Stimulated activated CD4-positive, alpha-beta T cell treated with anti-CD3 and anti-CD28 coated beads, Interleukin-4, amount 100 ng/mL, for 1 hour (primary cell): Measurements from ENCODE around the gene GCK.
"Not testable (repeated sequence)": the region's sequence is repeated elsewhere in the genome, so short reads cannot be mapped to it uniquely, and the experiment has no call there.

Experiments used
- DNase-seq: peaks from one replicate; pipeline ENCODE4 v3.0.0-alpha.2; 2020

GCK gene

DNA sequence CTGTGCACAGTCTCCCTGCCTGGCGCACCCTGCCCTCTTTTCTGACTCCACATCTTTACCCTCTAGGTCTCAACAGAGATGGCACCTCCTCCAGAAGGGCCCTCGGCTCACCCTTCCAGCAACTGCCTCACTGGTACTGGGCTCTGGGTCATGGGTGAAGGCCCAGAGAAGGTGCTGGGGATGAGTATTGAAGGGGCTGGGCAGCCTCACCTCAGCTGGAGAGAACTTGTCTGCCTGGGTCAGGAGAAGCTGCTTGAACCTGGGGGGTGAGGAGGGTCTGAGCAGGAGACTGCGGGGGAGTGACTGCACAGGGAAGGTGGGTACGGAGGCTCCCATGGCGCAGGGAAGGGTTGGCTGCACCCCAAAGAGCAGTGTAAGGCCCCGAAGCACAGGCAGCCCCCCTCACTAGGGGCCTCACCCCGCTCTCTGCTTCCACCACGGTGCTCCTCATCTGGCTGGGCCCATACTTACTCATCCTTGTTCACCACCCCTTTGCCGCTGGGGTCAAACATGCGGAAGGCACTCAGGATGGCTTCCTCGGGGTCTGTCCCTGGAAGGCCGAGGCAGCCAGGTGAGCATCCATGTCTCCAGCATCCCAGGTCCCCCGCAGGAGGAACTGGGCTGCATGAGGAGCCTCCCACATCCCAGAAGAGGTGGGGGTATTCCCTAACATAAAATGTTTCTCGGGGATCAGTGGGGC lies 49.8 kb downstream of the GCK start:
- DNase-seq = no peak

DNA sequence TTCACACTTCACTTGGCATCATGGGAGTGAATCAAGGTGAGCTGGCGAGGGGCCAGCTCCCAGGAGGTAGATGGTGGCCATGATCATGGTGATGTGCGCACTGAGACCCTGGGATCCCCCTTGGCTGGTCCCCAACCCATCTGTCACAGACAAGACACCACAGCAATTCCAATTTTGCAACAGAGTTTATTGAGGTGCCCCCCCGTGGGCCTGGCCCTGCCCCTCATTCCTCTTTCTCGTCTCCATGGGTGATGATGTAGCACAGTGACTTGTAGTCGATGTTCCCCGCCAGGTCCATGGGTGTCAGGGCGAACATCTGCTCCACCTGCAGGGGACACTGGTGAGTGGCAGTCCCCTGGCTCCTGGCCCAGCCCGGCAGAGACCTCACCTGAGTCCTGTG lies 50.5 kb downstream of the GCK start:
- DNase-seq = no peak

DNA sequence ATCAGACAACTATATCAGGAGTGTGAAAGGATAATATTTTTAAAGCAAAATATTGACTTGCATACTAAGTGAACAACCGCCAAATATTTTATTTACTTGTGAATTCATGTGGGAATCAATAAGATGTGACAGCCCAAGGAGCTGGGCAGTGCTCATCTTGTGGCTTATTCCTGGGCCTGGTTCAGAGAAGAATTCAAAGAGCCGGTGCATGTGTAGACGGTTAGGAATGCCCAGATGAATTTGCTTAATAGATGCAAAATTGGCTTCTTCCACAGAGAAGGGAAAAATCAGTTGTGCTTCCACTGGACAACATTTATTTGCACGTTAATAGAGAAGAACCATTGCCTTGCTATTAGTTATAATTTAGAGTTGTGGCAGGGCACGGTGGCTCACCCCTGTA lies 52.5 kb downstream of the GCK start:
- no peak for DNase-seq

DNA sequence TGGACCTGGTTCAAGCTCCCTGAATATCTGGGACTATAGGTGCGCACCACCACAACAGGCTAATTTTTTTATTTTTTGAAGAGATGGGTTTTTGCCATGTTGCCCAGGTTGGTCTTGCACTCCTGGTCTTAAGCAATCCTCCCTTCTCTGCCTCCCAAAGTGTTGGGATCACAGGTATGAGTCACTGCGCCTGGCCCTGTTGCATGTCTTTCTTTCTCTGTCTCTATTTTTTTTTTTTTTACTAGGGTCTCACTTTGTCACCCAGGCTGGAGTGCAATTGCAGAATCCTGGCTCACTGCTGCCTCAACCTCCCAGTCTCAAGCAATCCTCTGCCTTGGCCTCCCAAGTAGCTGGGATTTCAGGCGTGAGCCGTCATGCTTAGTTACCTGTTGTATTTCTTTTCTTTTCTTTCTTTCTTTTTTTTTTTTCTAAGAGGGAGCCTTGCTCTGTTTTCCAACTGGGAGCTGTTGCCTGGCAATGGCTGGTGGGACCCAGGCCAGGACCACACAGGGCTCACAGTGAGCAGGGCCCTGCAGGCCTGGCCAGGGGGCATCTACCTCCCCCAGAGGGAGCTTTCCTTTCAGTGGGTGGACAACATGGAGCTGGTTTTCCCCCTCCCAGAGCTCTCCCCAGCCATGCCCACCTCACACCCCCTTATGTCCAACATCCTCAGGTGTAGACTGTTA lies 54.2 kb downstream of the GCK start:
- DNase-seq = no peak

DNA sequence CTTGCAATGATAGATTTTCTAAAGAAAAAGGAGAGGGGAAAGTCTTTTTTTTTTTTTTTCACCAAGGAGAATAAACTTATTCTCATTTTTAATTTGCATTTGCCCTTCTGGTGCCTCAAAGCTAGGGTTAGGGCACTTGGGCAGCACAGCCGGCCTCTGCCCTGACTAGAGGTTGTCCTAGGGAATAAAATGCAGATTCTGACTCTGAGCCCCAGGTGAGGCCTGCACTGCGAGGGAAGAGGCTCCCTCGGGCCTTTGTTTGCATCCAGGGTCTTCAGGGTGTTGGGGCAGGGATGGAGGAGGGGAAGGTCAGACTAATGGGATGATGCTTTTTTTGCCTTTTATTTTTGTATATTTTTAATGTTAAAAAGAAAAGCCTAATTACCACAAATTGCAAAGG lies 55.9 kb downstream of the GCK start:
- DNase-seq = no peak

DNA sequence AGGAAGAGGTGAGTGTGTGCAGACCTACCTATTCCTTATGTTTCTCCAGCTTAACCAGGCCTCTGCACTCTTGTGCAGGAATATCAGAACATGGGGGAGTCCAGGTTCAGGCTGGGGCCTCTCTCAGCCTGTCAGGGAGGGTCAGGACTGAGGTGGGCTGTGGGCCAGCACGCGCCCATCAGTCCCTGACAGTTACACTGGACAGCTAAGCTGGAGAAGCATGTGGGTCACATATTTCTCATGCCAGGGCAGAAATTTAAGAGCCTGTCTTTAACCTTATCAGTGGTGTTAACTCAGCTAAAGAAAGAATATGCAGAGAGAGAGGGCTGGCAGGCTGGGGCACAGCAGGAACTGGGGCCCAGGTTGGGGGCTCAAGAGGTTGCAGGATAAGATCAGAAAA lies 57.2 kb downstream of the GCK start:
- DNase-seq = no peak

DNA sequence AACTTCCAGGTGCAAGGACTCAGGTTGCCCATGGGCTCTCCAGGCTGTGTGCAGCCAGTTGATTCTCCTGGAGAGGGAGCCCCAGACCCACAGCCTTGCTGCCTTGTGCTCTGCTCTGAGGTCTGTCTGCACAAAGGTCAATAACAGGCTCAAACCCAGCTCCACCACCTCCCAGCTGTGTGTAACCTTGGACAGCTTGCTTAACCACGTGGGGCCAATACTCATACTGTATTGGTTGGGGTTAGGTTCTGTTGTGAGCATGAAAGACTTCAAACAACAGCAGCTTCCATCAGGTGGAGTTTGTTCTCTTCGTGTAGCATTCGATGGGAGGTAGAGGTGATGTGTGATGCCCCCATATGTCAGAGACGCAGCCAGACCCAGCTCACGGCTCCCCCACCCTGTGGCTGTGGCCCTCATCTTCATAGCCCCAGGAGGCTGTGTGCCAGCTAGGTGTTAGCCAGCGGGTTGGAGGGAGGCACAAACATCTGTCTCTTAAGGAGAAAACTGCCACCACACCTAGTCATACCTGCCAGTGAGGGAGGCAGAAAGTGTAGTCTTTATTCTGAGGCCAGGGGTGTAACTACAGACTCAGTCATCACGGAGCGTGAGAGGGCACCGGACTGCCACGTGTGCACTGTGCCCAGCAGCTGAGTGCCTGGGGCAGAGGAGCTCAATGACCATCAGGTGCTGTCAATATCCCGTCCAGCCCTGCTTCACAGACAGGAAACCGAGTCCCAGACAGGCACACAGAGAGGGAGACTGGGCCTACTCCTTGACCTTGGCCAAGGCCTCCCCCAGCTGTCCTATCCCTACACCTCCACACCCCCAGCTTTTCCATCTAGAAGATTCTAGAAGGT lies 57.8 kb downstream of the GCK start:
- no peak for DNase-seq

DNA sequence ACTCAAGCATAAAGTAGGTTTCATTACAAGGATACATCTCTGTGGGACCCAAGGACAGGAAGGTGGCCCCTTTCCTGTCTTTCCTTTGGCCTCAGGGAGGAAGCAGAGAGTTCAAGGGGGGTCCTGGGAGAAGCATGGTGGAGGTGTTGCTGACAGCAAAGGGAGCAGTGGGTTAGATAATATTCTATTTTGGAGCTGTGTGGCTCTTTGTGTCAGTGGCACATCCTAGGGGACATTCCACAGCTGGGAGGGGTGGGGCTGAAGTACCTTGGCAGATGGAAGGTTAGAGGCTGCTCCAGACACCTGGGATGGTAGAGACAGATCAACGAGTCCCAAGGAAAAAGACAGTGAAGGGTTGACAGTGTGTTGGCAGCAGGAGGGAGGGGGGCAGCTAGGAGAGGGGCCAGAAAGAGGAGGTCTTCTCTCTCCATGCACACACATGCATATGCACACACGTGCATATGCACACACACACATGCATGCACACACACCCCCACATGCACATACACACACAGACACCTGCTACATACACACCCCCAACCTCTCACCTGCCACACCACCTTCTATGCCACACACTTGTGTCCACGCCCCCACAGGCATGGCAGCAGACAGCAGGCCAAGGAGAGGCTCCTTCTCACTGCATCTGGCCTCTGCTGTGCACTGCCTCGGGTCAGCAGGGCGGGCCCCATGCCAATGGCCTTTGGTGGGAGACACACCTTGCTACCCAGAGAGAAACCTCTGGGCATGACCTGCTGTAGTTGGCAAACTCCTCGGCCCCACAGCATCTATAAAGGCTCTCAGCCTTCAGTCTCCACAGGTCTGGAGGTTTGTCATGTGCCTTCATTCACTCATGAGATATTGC lies 60.3 kb downstream of the GCK start:
- DNase-seq = no peak

DNA sequence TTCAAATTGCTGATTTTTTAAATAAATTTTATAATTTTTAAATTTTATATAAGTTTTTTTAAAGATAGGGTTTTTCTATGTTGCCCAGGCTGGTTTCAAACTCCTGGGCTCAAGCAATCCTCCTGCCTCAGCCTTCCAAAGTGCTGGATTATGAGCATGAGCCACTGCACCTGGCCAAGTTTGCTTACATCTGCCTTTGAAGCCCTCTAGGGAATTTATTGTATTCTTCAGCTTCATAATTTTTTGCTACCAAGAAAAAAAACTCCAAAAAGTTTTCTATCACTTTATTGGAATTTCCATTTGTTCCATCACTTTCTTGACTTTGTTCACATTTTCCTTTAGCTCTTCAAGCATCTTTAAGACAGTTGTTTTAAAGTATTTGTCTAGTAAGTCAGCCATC lies 62.1 kb downstream of the GCK start:
- no peak for DNase-seq

DNA sequence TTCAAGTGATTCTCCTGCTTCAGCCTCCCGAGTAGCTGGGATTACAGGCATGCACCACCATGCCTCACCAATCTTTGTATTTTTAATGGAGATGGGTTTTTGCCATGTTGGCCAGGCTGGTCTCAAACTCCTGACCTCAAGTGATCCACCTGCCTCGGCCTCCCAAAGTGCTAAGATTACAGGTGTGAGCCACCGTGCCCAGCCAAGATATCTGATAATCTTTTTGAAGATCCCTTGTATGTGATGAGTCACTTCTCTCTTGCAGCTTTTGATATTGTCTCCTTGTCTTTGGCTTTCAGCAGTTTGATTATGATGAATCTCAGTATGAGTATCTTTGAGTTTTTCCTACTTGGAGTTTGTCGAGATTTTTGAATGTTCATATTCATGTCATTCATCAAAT lies 62.7 kb downstream of the GCK start:
- DNase-seq = not testable (repeated sequence)

DNA sequence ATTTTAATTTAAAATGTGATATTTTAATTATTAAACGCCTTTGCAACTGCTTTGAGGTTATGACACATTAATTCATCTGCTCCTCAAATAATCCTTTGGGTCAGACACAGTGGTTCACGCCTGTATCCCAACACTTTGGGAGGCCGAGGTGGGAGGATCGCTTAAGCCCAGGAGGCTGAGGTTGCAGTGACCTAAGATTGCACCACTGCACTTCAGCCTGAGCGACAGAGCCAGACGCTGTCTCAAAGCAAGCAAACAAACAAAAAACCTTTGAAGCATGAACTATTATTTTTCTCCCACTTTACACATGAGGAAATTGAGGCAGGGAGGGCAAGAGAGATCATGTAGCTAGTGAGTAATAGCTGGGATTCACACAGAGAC lies 64.4 kb downstream of the GCK start:
- no peak for DNase-seq

DNA sequence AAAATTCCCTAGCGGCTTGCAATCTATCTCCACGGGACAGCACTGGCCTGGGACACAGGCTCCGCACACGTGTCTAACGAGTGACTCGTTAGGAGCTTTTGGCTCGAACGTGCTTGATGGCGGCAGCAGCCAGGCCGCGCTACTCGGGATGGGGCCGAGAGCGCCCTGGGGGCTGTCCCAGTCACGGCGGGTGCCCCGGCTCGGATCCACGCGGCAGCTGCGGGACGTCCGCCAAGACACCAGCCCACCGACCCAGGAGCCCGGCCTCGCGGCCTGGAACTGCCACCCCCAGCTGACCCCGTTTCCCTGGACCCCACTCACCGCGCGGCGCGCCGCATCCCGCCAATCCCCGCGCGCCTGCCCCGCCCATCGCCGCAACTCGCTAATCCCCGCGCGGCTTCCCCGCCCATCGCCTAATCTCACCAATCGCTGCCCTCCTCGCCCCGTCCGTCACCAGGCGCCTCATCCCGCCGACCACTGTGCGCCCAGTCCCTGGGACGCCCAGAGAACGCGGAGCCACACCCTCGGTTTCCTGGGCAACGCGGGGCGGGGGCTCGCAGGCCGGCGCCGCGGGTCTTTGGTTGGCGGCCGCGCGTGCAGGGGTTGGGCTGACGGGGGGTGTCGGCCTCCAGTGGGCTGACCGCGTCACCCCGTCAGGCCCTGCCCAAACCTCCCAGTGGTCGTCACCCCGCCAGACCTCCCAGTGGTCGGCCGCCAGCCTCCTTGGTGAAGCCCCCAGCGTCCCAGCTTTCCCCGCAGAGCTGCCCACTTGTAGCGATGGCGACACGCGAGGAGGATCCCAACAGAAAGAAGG lies 65.8 kb downstream of the GCK start, which contains the start of gene POLD2:
Gene POLD2 (minus strand): TSS at position 359 of the 814 bp plus-strand sequence. CDS start 1,495 bp downstream, outside the sequence.
- DNase-seq = peak; percentile 99

DNA sequence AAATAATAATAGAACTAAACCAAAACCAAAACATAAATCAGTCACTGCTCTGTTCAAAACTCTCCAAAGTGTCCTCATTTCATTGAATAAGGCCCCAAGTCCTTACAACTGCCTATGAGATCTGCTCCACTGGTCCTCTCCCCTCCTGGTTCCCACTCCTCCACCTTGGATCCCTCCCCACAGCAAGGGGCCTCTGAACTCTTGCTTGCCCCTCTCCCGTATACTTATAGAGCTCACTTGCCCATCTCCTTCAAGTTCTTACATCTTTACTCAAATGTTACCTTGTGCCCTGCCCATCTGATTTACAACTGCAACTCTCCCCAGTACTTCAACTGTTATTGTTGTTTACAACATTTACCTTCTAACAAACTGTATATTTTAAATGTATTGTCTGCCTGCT lies 66.7 kb downstream of the GCK start:
- DNase-seq = no peak

DNA sequence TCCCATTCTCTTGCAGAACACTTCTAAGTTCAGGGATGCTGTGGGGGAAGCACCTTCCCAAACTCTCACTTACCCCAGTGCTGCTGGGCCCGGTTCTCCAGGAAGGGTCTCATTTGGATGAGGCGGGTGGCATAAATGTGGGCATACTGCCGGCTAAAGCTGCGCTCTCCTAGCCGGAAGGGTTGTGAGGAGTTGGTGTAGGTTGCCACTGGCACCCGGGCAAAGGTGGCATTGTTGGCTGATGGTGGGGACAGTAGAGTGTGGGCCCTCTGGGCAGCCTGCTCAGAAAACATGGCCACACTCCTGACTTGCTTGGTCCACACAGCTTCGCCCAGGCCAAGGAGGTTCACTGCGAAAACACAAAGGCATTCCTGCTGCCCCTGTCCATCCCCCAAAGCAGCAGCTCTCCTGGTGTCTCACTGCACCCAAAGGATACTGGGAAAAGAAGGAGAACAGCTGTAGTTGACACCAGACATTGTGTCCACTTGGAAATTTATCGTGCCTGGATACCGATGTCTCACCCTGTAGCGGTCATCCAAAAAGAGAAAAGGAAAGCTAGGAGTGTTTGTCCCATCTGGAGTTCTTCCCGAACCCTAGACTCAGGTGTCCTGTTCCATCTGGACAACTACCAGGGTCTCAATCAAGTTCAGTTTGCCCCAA lies 67.3 kb downstream of the GCK start:
- DNase-seq = no peak

DNA sequence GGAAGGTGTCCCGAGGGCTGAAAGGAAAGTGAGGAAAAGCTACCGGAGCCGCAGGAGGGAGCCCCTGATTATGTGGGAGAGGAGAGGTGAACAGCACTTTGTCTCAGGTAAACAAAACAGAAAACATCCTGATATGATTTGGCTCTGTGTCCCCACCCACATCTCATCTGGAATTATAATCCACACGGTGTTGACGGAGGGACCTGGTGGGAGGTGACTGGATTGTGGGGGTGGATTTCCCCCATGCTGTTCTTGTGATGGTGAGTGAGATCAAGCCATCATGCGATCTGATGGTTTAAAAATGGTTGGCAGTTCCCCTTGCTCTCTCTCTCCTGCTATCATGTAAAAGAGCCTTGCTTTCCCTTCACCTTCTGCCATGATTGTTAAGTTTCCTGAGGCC lies 68.8 kb downstream of the GCK start:
- no peak for DNase-seq

DNA sequence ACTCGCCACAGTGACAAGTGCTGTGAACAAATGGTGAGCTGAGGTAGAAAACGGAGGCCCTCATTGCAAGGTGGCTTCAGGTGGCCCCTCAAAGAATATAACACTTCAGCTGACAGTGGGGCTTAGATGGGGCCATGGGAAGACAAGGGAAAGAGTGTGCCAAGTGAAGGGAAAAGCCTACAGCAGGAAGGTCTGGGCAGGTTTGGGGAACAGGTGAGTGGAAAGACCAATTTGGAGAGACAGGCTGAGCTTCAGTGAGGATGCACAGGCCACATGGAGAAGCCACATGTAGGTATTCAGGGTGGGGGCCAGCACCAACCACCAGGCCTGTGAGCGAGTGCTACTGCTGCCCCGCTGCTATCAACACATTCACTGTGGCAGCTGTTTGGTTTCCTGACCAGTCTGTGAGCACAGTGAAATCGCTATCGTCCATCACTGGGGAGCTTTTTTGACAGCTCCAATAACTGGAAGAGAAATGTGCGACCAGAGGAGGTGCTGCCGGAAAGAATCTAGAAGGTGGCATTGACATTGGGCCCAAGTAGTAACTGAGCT lies 69.3 kb downstream of the GCK start:
- DNase-seq = no peak

DNA sequence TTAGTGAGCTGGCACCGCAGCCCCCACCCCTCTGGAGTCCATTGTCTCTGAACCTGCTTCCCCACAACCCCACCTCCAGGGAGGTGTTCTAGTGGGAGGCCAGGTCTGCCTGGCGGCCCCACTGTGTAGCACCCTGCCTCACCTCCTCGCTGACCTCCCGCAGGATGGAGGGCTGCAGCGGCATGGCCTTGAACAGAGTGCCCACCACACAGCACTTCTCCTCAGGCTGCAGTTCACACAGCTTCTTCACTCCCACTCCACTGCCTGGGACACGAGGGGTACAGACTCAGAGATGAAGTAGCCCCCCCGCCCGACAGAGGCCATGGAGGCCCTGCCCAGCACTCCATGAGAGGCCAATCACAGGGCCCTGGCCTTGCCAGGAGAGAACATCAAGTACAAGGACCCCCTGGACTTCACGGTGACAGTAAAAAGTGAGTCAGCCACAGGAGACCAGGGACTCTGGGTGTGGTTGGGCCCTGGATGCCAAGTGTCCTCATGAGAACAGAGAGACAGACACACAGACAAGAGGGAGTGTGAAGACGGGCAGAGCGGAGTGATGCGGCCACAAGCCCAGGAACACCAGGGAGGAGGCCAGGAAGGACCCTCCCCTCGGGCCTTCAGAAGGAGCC lies 71.3 kb downstream of the GCK start:
- DNase-seq = no peak

DNA sequence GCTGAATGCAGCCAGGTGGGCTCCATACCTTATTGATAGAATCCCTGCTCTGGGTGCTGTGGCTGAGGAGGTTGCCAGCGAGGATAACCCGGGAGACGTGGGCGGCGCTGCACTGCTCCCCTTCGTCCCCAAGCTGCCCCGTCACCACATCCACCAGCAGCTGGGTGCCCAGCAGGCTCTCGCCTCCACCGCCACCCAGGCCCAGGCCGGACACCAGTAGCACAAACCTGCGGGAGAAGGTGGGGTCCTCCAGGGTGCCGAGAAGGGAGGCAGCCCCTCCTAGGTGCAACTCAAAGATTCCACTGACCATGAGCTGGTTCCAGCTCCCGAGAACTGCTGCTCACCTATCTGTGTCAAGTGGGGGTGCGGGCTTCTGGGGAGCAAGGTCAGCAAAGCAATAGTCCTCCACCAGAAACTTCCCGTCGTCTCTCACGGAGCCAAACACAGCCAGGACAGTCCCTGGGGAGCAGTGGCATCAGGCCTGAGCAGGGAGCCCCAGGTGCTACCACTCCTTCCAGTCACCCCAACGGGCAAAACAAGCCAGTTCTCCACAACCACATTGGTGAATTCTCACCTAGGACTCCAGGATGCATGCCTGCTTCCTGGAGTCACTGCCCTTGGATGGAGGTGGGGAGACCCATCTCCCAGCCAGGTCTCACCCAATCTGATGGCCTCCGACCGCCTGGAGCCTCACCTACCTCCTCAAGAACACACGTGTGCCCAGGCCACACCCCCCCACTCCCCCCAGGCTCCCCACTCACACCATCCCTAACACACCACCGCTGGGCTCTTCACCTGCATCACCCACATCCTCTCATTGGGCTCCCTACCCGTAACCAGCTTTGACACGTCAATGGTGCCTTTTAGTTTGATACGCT lies 72.2 kb downstream of the GCK start:
- DNase-seq = no peak

DNA sequence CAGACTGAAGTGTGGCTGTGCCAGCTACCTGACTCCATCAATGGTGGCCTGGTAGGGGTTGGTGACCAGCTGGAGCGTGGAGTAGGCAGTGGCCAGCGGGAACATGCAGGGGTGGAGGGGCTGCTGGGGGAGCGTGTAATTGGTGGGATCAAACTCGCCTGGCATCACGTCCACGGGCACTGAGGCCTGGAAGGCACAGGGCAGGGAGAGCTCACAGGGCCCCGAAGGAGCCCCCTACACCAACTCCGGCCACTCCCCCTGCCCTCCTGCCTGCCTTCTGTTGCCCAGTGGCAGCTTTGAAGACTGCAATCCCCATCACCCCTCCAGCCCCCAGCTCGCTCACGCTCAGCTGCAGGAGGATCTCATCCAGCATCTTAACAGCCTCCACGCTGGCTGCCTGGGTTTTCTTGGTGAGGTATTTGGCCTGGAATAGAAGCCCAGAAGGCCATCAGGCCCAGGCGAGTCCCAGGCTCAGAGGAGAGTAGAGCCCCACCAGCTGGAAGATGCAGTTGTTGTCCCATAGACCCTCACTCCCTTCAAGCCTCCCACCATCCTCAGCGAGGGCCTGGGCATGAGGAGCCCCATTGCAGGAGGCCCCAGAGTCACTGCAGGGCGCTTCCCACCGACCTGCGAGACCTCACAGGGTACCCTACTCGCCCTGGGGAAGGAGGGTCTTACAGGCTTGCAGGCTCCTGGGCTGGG lies 73.0 kb downstream of the GCK start:
- no peak for DNase-seq
